HCT116 (cell line): Measurements from ENCODE around the gene BTNL2. TPM values are rescaled to one million over a fixed set of nuclear protein-coding genes. Genes with fewer than 3 reads are reported as not detected.

Source experiments
- ATAC-seq: fragments of 200-7000 bp; cut with Tn5 transposase; 2 replicates; pipeline ENCODE4 v1.9.1; 2020; ENCODE audit warnings: mild to moderate bottlenecking, moderate library complexity
- BruUV-seq: library from RNA; stranded (reverse); fragments of 400-500 nt; replicated peaks from 2 replicates; lab custom pipeline; 2021; lab: Mats Ljungman, UMichigan
- CTCF ChIA-PET: fragments of 300-600 bp; sonication (Branson Sonifier 250); formaldehyde crosslinking; loops from one replicate; lab custom pipeline; 2021; ENCODE audit warnings: antibody characterized with exemption; lab: Charles Lee
- POLR2A ChIA-PET: fragments of 300-600, 350-600 bp; sonication (Branson Sonifier 250); formaldehyde crosslinking; loops from one replicate; lab custom pipeline; 2021; ENCODE audit warnings: antibody characterized with exemption; lab: Charles Lee
- RAD21 ChIA-PET, 2 experiments: fragments of 300-600 bp; sonication (Branson Sonifier 250); formaldehyde crosslinking; loops; one replicate each; lab custom pipeline; 2023; ENCODE audit warnings: low total read pairs in 2 of 2; ENCODE audit not compliant: uncharacterized antibody in 2 of 2, unreplicated experiment in 2 of 2, low non-redundant PET in 1 of 2; lab: Charles Lee
- DNase-seq: peaks from one replicate; pipeline ENCODE4 v3.0.0-alpha.2; 2010; ENCODE audit warnings: low read depth, low spot score
- H2AFZ ChIP-seq: fragments of 200-600 bp; shearing (Covaris generic), sonication (generic); 2 replicates; pipeline ENCODE4 v1.6.1; 2017; ENCODE audit warnings: low read depth, mixed run types, mixed read lengths, antibody characterized with exemption, low read length; ENCODE audit not compliant: poor library complexity, severe bottlenecking
- H3K27ac ChIP-seq: 2 replicates; pipeline ENCODE4 v1.5.1; 2012; ENCODE audit warnings: low read depth, low read length
- H3K27me3 ChIP-seq: fragments of 200-600 bp; sonication (generic); 2 replicates; pipeline ENCODE4 v1.6.1; 2016; ENCODE audit warnings: mixed run types, low read length, mixed read lengths; ENCODE audit not compliant: insufficient read depth
- H3K36me3 ChIP-seq, 2 experiments: fragments of 200-500 bp in 1 of 2; fragments of 200-600 bp in 1 of 2; sonication (Bioruptor generic) in 1 of 2; sonication (generic) in 1 of 2; 2 replicates each; pipeline versions ENCODE4 v1.5.1 to v1.6.1; 2014 to 2016; ENCODE audit warnings: low read length in 2 of 2, inconsistent platforms in 1 of 2, mixed read lengths in 1 of 2, mixed run types in 1 of 2; ENCODE audit not compliant: insufficient read depth in 2 of 2, control insufficient read depth in 1 of 2
- H3K4me1 ChIP-seq, 2 experiments: fragments of 200-600 bp in 1 of 2; sonication (generic) in 1 of 2; 2 replicates each; pipeline versions ENCODE4 v1.5.1 to v1.6.1; 2012 to 2017; ENCODE audit warnings: low read length in 2 of 2, inconsistent platforms in 1 of 2, mild to moderate bottlenecking in 1 of 2, mixed read lengths in 1 of 2, mixed run types in 1 of 2, moderate library complexity in 1 of 2; ENCODE audit not compliant: insufficient read depth in 2 of 2, control insufficient read depth in 1 of 2
- H3K4me2 ChIP-seq: fragments of 200-600 bp; sonication (generic); 2 replicates; pipeline ENCODE4 v1.6.1; 2017; ENCODE audit warnings: mixed run types, low read length, mixed read lengths
- H3K4me3 ChIP-seq, 2 experiments: fragments of 200-600 bp in 1 of 2; sonication (generic) in 1 of 2; replicated peaks in 1 of 2; 2 replicates each; pipeline ENCODE4 v1.5.1; 2011 to 2016; ENCODE audit warnings: low read length in 2 of 2, control low read depth in 1 of 2, low read depth in 1 of 2, mild to moderate bottlenecking in 1 of 2, mixed read lengths in 1 of 2, mixed run types in 1 of 2
- H3K79me2 ChIP-seq: fragments of 200-600 bp; sonication (generic); 2 replicates; pipeline ENCODE4 v1.6.1; 2017; ENCODE audit warnings: mild to moderate bottlenecking, mixed run types, low read length, moderate library complexity, mixed read lengths; ENCODE audit not compliant: insufficient read depth
- H3K9ac ChIP-seq: fragments of 200-600 bp; sonication (generic); 2 replicates; pipeline ENCODE4 v1.6.1; 2016; ENCODE audit warnings: low read length, mixed read lengths
- H3K9me2 ChIP-seq: fragments of 200-600 bp; sonication (generic), shearing (Covaris generic); 2 replicates; pipeline ENCODE4 v1.6.1; 2017; ENCODE audit warnings: mixed run types, mild to moderate bottlenecking, moderate library complexity; ENCODE audit not compliant: insufficient read depth
- H3K9me3 ChIP-seq, 2 experiments: fragments of 200-500 bp in 1 of 2; fragments of 200-600 bp in 1 of 2; sonication (Bioruptor generic) in 1 of 2; sonication (generic) in 1 of 2; 2 replicates each; pipeline ENCODE4 v1.6.1; 2014 to 2017; ENCODE audit warnings: low read length in 2 of 2, mixed read lengths in 2 of 2, inconsistent platforms in 1 of 2, low read depth in 1 of 2, mild to moderate bottlenecking in 1 of 2, mixed run types in 1 of 2, moderate library complexity in 1 of 2; ENCODE audit not compliant: control insufficient read depth in 1 of 2, insufficient read depth in 1 of 2
- H4K20me1 ChIP-seq: fragments of 200-600 bp; sonication (generic), shearing (Covaris generic); 2 replicates; pipeline ENCODE4 v1.6.1; 2017; ENCODE audit warnings: mixed run types, mild to moderate bottlenecking, moderate library complexity; ENCODE audit not compliant: insufficient read depth
- CEBPB ChIP-seq: IDR thresholded peaks from 2 replicates; pipeline ENCODE4 v1.6.1; 2012; ENCODE audit warnings: low read depth
- ELF1 ChIP-seq: IDR thresholded peaks from 2 replicates; pipeline ENCODE4 v1.6.1; 2012; ENCODE audit warnings: low read depth, borderline replicate concordance
- EZH2 ChIP-seq: fragments of 200-600 bp; sonication (generic); IDR thresholded peaks from 2 replicates; pipeline ENCODE4 v1.6.1; 2017; ENCODE audit warnings: antibody characterized with exemption, mixed run types
- FOSL1 ChIP-seq: IDR thresholded peaks from 2 replicates; pipeline ENCODE4 v1.6.1; 2012; ENCODE audit warnings: low read depth
- JUND ChIP-seq: IDR thresholded peaks from 2 replicates; pipeline ENCODE4 v1.6.1; 2012
- POLR2A ChIP-seq: IDR thresholded peaks from 2 replicates; pipeline ENCODE4 v1.7.0; 2011; ENCODE audit warnings: borderline replicate concordance; ENCODE audit not compliant: insufficient read depth, insufficient read length; ENCODE audit errors: extremely low read depth
- RAD21 ChIP-seq: IDR thresholded peaks from 2 replicates; pipeline ENCODE4 v1.6.1; 2012; ENCODE audit warnings: low read depth, mild to moderate bottlenecking
- TCF7L2 ChIP-seq: IDR thresholded peaks from 2 replicates; pipeline ENCODE4 v1.7.0; 2011; ENCODE audit warnings: borderline replicate concordance, inconsistent platforms; ENCODE audit not compliant: insufficient read depth, insufficient read length; ENCODE audit errors: extremely low read depth
- intact Hi-C: fragments of 100-400 bp; cut with micrococcal nuclease; formaldehyde crosslinking; loops from 2 replicates; pipeline ENCODE4 v1.10.0; 2022
- total RNA-seq: library from RNA; stranded (reverse); gene quantifications from one replicate; pipeline ENCODE4 v1.2.1, GENCODE V29; 2021; ENCODE audit not compliant: unreplicated experiment
- TF ChIP-seq, protein P1 (sequence below): IDR thresholded peaks from 2 replicates; pipeline ENCODE4 v1.6.1; 2012; ENCODE audit warnings: low read depth
- TF ChIP-seq, protein P2 (sequence below): IDR thresholded peaks from 2 replicates; pipeline ENCODE4 v1.6.1; 2012
- TF ChIP-seq, protein P3 (sequence below): IDR thresholded peaks from 2 replicates; pipeline ENCODE4 v1.6.1; 2011; ENCODE audit warnings: mild to moderate bottlenecking, low read length, moderate library complexity; ENCODE audit not compliant: insufficient replicate concordance; ENCODE audit errors: extremely low read depth
- TF ChIP-seq, protein P4 (sequence below): IDR thresholded peaks from 2 replicates; pipeline ENCODE4 v1.6.1; 2012

Gene BTNL2
- total RNA-seq, 1 experiment from 2014 or later: not detected

DNA sequence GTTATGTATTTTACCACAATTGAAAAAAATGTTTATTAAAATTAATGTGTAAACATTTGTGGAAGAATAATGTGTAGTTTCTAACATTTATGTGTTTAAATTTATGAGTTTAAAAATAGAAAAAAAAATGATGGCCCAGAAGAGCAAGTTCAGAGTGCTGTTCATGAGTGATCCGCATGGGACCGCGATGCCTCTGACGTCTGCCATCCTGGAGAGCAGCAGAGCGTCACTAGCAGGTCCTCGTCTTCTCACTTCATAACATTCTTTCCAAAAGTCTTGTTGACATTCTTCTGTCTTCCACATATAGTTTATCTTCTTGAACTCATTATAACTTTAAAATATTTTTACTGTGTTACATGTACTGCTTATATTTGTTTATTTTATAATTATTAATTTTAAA, 15.5 kb downstream of the BTNL2 start (continued):
- TF ChIP-seq, protein P1, sequence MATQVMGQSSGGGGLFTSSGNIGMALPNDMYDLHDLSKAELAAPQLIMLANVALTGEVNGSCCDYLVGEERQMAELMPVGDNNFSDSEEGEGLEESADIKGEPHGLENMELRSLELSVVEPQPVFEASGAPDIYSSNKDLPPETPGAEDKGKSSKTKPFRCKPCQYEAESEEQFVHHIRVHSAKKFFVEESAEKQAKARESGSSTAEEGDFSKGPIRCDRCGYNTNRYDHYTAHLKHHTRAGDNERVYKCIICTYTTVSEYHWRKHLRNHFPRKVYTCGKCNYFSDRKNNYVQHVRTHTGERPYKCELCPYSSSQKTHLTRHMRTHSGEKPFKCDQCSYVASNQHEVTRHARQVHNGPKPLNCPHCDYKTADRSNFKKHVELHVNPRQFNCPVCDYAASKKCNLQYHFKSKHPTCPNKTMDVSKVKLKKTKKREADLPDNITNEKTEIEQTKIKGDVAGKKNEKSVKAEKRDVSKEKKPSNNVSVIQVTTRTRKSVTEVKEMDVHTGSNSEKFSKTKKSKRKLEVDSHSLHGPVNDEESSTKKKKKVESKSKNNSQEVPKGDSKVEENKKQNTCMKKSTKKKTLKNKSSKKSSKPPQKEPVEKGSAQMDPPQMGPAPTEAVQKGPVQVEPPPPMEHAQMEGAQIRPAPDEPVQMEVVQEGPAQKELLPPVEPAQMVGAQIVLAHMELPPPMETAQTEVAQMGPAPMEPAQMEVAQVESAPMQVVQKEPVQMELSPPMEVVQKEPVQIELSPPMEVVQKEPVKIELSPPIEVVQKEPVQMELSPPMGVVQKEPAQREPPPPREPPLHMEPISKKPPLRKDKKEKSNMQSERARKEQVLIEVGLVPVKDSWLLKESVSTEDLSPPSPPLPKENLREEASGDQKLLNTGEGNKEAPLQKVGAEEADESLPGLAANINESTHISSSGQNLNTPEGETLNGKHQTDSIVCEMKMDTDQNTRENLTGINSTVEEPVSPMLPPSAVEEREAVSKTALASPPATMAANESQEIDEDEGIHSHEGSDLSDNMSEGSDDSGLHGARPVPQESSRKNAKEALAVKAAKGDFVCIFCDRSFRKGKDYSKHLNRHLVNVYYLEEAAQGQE: no peak
- no peak for TF ChIP-seq POLR2A
- TF ChIP-seq, all 23 proteins: peak for 0

DNA sequence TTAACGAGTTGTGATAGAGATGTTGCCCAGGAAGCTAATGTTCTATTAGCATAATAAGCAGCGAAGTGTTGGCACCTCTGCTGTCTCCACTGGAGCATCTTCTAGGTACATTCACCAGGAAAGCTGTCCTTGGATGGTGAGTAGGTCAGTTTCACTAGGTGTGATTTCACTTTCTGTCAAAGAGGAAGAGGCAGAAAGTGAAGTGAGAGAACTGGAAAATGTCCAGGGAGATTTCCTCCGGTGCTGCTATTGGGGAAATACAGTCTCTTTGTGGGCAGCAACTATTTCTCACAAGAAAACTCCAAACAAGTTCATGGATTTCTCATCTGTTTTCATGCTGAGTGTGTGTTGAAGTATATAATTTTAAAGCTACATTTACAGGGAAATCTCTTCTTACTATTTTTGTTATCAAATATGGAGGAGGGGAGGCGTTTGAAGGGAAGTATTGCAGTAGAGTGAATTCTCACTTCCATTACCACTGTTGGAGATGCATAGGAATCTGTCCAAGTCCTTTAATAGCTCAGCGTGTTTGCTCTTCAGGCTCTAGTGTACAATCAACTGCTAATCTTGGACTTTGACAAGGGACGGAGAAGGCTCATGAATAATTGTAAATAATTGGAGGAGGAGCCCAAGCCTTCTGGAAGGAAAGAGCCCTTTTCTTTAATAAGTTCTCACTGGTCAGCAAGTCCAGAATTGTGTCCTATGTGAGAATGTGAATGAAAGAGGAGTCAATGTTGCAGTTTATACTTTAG, 19.2 kb downstream of the BTNL2 start:
- Histone ChIP-seq H3K9me3 (no peaks in the 10 kb centered on the region), H3K4me3 (no peak overlapping the region), H3K9ac (no peak overlapping the region), H3K36me3 (no peaks in the 10 kb centered on the region), H3K27me3 (peaks cover 4% of the 10 kb centered on the region; the same call in 1 of the 2 replicates), H4K20me1 (no peaks in the 10 kb centered on the region), H3K4me2 (no peak overlapping the region), H3K4me1 (no peaks in the 10 kb centered on the region), H3K9me2 (no peaks in the 10 kb centered on the region), H3K27ac (no peak overlapping the region), H2AFZ (no peak overlapping the region), H3K79me2 (no peaks in the 10 kb centered on the region)
- BruUV-seq: no TSS peak
- intact Hi-C loops: no loop called here
- RAD21 ChIA-PET: no interaction called here
- no peak for ATAC-seq
- CTCF ChIA-PET: interaction anchor here (1.3 kb wide), 1 partner anchor 480 kb away, joined by 3 read pairs; no protein-coding TSS in a partner anchor
- no peak for DNase-seq
- POLR2A ChIA-PET: no interaction called here
- no peak for TF ChIP-seq TCF7L2
- no peak for TF ChIP-seq EZH2
- TF ChIP-seq, protein P2, sequence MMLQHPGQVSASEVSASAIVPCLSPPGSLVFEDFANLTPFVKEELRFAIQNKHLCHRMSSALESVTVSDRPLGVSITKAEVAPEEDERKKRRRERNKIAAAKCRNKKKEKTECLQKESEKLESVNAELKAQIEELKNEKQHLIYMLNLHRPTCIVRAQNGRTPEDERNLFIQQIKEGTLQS: no peak
- no peak for TF ChIP-seq RAD21
- TF ChIP-seq, protein P3, sequence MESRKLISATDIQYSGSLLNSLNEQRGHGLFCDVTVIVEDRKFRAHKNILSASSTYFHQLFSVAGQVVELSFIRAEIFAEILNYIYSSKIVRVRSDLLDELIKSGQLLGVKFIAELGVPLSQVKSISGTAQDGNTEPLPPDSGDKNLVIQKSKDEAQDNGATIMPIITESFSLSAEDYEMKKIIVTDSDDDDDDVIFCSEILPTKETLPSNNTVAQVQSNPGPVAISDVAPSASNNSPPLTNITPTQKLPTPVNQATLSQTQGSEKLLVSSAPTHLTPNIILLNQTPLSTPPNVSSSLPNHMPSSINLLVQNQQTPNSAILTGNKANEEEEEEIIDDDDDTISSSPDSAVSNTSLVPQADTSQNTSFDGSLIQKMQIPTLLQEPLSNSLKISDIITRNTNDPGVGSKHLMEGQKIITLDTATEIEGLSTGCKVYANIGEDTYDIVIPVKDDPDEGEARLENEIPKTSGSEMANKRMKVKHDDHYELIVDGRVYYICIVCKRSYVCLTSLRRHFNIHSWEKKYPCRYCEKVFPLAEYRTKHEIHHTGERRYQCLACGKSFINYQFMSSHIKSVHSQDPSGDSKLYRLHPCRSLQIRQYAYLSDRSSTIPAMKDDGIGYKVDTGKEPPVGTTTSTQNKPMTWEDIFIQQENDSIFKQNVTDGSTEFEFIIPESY: no peak
- TF ChIP-seq, protein P1: no peak
- no peak for TF ChIP-seq CEBPB
- no peak for TF ChIP-seq ELF1
- TF ChIP-seq, protein P4, sequence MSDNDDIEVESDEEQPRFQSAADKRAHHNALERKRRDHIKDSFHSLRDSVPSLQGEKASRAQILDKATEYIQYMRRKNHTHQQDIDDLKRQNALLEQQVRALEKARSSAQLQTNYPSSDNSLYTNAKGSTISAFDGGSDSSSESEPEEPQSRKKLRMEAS: no peak
- TF ChIP-seq FOSL1: no peak
- no peak for TF ChIP-seq JUND
